Measurements from ENCODE around the gene PSMA4.
"Not testable (repeated sequence)": the region's sequence is repeated elsewhere in the genome, so short reads cannot be mapped to it uniquely, and the experiment has no call there.

Gene PSMA4

DNA sequence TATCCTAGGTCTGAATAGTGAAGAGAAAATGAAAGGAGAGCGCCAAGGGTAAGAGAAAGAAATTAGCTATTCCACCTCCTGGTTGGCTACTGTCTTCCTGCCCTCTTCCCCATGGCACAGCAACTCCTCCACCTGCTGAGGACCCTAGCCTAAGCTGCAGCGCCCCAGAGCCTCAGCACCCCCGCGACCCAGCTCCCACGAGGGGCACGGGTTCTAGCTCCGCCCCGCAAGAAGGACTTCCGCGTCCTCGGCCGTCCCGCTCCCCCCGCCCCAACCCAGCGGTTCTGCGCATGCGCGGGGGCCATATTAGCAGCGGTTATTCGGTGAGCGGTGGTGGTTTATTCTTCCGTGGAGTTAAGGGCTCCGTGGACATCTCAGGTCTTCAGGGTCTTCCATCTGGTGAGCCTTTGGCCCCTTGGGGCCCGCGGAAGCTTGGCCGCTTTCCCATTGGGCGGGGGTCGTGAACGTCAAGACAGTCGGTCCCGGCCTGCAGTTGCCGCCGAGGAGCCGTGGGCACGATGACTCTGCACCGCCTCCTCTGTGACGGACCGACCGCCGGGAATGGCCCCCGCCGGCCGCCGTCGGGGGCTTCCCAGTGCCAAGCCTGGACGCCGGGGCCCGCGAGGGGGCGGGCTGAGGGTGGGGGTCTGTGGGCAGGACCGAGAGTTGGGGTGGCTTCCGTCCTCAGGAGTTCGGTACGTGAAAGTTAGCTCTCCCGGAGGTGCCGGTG lies at the start of gene PSMA4:
Gene PSMA4, plus strand, starts transcription at position 304 of the 730 bp plus-strand sequence. CDS start 1,484 bp downstream, outside the sequence.
- peak; percentile 92 for DNase-seq (ENCODE audit: low spot score)

DNA sequence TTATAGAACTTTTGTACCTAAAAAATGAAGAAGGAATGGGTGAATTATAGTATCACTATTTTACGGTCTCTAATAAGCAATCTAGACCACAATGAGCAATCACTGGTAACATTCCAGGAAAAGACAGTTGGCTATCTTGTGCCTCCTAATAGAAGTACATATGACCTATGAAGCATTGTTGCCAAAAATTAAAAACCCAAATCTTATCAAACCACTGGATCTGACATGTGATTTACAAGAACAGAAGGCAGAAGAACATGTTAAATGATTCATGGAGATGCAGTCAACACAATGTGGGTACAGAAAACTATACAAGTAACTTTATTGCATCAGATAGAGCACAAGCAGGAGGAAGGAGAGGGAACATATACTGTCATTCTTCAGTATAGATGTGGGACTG lies 47.4 kb upstream of the PSMA4 start:
- no peak for DNase-seq (ENCODE audit: low spot score)

DNA sequence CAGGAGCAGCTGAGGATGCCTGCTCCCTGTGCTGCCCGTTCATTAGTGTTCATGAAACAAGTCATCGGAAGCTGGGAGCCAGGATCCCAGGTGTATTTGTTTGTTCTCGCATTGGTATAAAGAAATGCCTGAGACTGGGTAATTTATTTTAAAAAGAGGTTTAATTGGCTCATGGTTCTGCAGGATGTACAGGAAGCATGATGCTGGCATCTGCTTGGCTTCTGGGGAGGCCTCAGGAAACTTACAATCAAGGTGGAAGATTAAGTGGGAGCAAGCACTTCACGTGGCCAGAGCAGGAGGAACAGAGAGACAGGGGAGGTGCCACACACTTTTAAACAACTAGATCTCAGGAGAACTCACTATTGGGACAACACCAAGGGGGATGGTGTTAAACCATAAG lies 38.4 kb upstream of the PSMA4 start:
- no peak for DNase-seq (ENCODE audit: low spot score)

- DNase-seq (ENCODE audit: low spot score), result no peak
These were observed 37.6 kb upstream of the PSMA4 start for GRCh38 chr15:78502641-78503040.

- DNase-seq (ENCODE audit: low spot score), result peak; percentile 78
These were observed 33.0 kb upstream of the PSMA4 start, which contains the start of gene HYKK for GRCh38 chr15:78506971-78507830. Gene HYKK, plus strand, starts transcription at chr15:78507577. Its CDS starts 5,512 bp downstream, at chr15:78513089.

DNA sequence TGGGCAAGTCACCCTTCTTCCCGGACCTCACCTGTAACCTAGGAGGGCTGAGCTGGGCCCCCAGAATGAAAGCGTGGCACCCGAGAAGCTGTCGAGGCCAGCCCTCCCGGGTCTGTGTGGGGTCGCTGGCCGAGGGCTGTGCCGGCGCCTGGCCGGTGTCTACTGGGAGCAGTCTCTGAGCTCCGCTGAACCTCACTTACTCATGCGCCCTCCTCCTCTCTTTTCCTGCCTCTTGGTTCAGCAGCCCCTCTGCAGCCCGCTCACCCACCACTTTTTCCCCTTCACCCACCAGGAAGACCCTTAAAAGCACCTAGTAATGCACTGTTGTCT lies 32.4 kb upstream of the PSMA4 start:
- no peak for DNase-seq (ENCODE audit: low spot score)

GRCh38 chr15:78508272-78508671 lies 32.0 kb upstream of the PSMA4 start:
- DNase-seq (ENCODE audit: low spot score), result no peak

GRCh38 chr15:78509726-78510312 lies 30.4 kb upstream of the PSMA4 start:
- DNase-seq (ENCODE audit: low spot score), result peak; percentile 13

DNA sequence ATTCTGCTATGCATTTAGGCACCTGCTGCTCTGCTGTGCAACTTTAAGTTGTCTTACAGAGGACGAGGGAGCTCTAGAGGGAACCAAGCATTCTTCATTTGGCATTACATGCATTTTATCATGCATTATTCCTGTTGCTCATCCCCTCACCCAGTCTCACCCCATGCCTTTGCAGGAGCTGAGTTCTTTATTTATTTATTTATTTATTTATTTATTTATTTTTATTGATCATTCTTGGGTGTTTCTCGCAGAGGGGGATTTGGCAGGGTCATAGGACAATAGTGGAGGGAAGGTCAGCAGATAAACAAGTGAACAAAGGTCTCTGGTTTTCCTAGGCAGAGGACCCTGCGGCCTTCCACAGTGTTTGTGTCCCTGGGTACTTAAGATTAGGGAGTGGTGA lies 20.2 kb upstream of the PSMA4 start:
- not testable (repeated sequence) for DNase-seq (ENCODE audit: low spot score)

DNA sequence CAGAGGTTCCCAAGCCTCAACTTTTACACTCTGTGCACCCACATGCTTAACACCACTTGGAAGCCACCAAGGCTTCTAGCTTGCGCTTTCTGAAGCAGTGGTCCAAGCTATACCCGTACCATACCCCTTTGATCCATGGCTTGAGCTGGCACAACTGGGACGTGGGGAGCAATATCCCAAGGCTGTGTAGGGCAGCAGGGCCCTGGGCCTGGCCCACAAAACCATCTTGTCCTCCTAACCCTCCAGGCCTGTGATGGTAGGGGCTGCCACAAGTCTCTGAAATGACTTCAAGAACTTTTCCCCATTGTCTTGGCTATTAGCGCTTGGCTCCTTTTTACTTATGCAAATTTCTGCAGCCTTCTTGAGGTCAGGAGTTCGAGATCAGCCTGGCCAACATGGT lies 16.0 kb upstream of the PSMA4 start:
- DNase-seq (ENCODE audit: low spot score), result no peak

DNA sequence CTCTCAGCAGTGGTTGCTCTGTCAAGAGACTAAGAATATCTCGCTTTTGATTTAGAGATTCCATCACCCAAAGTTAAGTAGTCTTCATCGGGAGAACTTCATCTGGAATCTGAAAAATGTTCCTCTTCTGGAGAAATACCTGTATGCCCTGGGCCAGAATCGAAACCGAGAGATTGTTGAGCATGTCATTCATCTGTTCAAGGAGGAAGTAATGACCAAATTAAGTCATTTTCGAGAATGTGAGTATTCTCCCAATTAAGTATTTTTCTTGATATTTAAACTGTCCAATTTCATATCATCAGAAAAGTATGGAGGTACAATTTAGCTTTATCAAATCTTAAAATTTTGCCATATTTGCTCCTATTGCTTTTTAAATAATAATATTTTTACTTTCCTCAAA lies 12.9 kb upstream of the PSMA4 start:
- no peak for DNase-seq (ENCODE audit: low spot score)

DNA sequence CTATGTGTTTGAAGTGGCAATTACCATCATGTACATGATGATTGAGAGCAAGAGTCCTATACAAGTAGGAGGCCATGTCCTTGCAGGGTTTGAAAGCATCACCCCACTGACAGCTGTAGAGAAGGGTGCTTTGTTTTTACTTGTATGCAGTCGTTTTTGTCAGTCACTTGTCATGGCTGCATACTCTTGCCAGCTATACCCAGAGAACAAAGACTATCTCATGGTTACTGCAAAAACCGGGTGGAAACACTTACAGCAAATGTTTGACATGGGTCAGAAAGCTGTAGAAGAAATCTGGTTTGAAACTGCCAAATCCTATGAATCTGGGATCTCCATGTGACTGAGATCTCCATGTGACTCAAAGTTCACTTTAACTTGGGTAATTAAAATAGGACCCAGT lies 6.9 kb upstream of the PSMA4 start:
- DNase-seq (ENCODE audit: low spot score), result no peak

DNA sequence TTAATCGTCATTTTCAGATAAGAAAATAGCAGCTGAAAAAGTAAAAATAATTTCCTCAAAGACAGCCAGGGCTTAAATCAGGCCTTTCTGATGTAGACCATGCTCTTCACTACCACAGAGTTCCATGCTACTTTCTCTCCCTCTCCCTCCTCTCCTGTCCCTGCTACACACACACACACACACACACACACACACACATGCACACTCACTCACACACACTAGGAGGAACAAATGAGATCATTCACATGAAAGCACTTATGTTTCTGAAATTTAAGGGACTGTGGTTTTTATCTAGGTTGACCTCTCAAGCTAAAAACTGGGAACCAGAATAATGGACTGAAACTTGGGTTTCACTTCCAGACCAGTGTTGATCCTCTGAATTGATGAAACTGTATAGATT lies 4.1 kb upstream of the PSMA4 start:
- no peak for DNase-seq (ENCODE audit: low spot score)

DNA sequence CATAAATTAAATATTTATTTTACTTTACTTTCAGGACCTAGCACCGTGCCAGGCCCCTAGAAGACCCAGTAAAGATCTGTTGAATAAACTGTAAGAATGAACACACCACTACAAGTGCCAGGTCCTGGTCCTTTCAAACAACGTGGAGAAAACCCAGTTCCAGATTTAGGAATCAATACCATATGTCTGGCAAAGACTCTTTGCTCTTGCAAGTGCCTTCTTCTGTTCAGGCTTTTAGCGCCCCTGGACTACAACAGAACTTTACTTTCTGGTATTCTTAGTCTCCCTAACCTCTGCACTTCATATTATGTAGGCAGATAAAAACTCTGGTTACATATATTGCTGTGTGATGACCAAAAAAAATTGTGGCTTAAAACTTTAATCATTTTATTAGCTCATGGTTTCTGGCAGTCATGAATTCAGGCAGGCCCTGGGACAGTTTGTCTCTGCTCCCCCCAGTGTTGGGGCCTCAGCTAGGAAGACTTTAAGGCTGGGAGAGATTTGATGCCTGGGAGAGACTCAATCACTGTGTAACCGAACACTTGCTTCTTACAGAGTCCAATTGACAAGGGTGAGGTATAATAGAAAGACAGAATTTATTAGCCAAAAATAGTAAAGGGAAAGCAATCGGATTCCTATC lies 2.9 kb upstream of the PSMA4 start:
- DNase-seq (ENCODE audit: low spot score), result no peak

DNA sequence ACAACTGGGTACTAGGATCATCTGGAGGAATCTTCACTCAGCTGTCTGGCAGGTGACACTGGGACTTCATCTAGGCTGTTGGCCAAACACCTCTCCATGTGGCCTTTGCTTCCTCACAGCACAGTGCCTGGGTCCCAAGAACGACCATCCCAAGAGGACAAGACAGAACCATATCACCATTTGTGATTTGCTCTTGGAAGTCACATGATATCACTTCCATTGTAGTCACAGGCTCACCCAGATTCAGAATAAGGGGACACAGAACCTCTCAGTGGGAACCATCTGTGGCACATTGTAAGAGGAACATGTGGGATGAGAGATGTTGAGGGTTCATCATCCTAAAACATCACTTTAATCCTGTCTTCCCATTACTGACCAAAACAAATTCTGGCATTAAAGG lies 1.9 kb upstream of the PSMA4 start:
- DNase-seq (ENCODE audit: low spot score), result no peak

GRCh38 chr15:78539464-78540140 lies 642 bp upstream of the PSMA4 start:
- DNase-seq (ENCODE audit: low spot score), result not testable (repeated sequence)

- no peak for DNase-seq (ENCODE audit: low spot score)
These were observed 863 bp downstream of the PSMA4 start for GRCh38 chr15:78540871-78541743.

DNA sequence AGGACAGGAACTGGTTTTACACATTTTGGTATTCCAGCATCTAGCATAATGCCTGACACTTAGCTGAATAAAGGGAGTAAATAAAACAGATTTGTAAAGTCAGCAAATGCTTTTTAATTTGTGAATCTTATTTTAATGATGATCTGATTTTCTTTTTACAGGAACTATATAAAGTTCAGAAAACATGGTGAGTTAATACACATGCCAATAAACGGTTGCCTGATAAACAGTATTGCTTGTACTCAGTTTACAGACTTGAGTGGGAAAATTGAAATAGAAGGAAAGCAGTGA lies 1.4 kb downstream of the PSMA4 start:
- DNase-seq (ENCODE audit: low spot score), result no peak

DNA sequence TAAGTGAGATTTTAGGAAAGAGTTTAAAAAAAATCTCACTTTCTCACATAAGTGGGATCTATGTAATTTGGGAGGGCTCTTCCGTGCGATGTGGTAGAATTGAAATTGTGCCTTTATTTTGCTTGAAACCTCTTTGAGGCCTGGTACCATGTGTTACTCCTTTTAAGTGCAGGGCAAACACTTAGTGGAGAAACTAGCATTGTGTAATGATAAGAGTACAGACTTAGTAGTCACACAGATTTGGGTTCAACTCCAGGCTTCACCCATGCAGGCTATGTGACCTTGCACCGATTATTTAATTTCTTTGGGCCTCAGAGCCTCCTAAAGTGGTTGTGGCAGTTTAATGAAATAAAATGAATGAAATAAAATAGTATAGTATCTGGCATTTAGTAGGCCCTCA lies 2.4 kb downstream of the PSMA4 start:
- DNase-seq (ENCODE audit: low spot score), result no peak

GRCh38 chr15:78550194-78550593 lies 9.9 kb downstream of the PSMA4 start:
- no peak for DNase-seq (ENCODE audit: low spot score)

DNA sequence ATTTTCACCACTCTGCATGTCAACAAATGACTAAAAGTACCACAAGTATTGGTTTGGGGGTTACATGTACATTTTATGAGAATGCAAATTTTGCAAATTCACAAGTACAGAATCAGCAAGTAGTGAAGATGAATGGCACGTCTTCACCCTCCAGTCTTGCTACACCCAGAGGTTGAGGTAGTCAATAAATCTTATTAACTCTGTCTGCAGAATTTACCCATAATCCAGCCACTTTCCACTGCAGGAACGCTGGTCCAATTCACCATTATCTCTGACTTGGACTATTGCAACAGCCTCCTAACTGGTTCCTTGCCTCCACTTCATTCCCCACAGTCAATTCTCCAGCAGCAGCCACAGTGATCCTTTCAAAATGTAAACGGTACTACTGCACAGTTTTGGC lies 10.6 kb downstream of the PSMA4 start:
- no peak for DNase-seq (ENCODE audit: low spot score)

All from CD4-positive, alpha-beta T cell treated with Interleukin-2 at 100 ng/mL for 4 hours (primary cell).